HG02840 (cell line): Measurements from ENCODE around the gene DYSF.

Experiments used
- ATAC-seq: cut with Tn5 transposase; IDR thresholded peaks from one replicate; pipeline ENCODE4 v1.9.1; 2021; ENCODE audit warnings: mild to moderate bottlenecking, moderate library complexity, moderate number of reproducible peaks; ENCODE audit not compliant: unreplicated experiment, low FRiP score

DYSF gene

GRCh38 chr2:71563872-71564271 is 110.5 kb downstream of the DYSF start:
- no peak for ATAC-seq

GRCh38 chr2:71564361-71564760 is 111.0 kb downstream of the DYSF start:
- ATAC-seq, result no peak

DNA sequence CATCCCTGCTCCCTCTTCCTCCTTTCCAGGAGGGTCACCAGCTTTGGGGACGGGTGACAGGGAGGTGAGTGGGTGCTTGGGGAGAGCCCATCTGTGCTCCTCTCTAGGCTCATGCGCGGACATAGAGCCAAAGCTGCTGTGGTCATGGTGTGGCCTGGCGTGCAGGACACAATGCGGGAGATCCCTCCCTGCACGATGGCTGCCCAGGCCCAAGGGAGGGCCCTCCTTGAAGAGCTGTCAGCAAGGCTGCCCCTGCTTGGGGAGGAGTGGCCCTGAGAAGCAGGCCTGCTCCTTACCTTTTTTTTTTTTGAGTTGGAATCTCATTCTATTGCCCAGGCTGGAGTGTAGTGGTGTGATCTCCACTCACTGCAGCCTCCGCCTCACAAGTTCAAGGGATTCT is 111.4 kb downstream of the DYSF start:
- ATAC-seq, result no peak

GRCh38 chr2:71566372-71566771 is 113.0 kb downstream of the DYSF start:
- no peak for ATAC-seq

GRCh38 chr2:71567625-71568024 is 114.3 kb downstream of the DYSF start:
- ATAC-seq, result no peak

GRCh38 chr2:71568103-71568502 is 114.7 kb downstream of the DYSF start:
- ATAC-seq, result no peak

- no peak for ATAC-seq
These were observed 117.2 kb downstream of the DYSF start for GRCh38 chr2:71570511-71570910.

DNA sequence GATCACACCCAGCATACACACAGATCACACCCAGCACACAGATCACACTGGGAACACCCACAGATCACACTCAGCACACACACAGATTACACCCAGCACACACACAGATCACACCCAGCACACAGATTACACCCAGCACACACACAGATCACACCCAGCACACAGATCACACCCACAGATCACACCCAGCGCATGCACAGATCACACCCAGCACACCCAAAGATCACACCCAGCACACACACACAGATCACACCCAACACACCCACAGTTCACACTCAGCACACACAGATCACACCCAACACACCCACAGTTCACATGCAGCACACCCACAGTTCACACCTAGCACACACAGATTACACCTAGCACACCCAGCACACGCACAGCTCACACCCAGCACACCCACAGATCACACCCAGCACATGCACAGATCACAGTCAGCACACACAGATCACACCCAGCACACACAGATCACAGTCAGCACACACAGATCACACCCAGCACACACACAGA is 117.6 kb downstream of the DYSF start:
- ATAC-seq, result no peak

- ATAC-seq, result no peak
These were observed 118.6 kb downstream of the DYSF start for GRCh38 chr2:71571945-71572344.

GRCh38 chr2:71575966-71576365 is 122.6 kb downstream of the DYSF start:
- ATAC-seq, result no peak

DNA sequence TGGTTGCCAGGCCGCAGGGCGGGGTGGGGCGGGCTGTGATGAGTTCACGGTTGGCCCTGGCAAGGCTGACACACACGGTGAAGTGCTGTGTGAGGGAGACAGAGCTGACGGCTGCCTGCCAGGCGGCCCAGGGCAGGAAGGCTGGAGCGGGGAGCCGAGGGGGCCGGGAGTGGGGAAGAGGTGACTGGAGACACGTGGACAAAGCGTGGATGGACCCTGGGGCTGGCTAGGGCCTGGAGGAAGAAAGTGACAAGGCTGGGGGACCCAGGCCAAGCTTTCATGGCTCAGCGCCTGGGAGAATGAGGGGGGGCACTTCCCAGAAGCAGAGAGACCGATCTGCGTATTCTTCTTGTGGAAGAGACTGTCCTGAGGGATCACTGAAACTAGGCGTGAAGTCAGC is 123.2 kb downstream of the DYSF start:
- no peak for ATAC-seq

DNA sequence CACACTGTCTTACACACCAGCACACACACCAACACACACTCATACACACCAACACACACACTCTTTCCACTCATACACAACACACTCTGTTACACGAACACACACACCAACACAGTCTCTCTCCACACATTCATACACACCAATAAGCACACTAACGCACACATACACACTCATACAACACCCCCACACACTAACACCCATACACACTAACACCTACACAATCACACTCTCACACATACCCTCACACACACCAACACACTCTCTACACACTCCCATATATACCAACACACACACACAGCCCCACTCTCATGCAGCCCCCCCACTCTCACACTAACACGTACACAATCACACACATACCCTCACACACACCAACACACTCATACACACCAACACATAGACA is 123.8 kb downstream of the DYSF start:
- no peak for ATAC-seq

DNA sequence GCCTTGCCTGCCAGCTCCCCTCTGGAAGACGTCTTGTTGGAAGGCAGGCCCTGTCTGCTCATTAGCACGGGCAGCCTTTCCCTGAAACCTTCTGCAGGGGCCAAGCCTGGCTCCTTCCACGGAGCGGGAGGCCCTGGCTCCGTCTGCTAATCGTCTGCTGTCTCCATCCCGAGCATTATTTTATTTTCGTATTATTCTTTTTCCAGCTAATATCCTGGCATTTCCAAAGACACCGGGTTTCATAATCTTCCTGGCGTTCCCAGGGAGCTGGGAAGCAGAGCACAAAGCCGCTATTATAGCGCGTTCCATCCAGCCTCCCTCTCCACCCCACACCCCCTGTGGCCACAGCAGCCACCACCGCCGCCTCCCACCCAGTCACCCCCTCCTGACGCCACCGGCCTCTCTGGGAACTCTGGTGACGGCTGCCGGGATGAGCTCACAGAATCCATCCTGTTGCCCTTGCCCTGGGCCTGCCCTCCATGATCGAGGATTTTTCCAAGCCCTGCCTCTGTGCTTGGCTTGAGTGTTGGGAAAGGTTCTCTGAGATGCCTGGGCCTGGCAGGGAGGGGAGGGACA is 125.5 kb downstream of the DYSF start:
- ATAC-seq, result no peak

DNA sequence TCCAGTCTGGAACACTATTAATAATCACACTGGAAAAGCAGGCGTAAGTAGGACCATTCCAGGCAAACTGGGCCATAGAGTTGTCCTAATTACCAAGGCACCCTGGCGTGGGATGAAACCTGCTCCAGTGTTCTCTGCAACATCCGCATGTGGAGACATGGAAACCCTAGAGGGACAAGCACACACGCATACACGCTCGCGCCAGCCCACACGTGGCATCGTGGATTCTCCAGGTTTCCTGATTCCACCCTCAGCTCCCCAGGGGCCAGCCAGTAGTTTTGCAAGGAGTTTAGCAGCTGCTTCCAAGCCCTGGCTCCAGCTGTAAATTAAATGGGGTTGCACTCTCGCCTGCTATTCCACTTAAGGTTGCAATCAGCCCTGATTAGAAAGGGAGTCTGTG is 127.7 kb downstream of the DYSF start:
- no peak for ATAC-seq

- no peak for ATAC-seq
These were observed 130.5 kb downstream of the DYSF start for GRCh38 chr2:71583876-71584275.

DNA sequence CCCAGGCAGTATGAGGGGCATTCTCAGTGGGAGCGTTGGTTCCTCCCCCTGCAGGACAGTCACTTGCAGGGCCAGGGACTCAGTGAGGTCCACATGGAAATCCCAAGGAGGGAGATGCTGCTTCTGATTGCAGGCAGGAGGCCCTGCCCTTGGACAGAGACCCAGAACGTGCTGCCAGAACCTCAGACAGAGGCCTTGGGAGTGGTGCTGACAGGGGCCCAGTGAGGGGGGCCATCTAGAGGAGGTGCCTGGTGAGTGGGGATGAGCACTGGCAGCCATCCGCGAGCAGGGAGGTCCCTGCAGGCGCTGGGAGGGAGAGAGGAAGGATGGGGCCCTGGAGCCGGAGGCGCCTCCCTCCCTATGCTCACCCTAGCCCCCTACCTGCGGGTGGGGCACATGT is 133.1 kb downstream of the DYSF start:
- no peak for ATAC-seq

DNA sequence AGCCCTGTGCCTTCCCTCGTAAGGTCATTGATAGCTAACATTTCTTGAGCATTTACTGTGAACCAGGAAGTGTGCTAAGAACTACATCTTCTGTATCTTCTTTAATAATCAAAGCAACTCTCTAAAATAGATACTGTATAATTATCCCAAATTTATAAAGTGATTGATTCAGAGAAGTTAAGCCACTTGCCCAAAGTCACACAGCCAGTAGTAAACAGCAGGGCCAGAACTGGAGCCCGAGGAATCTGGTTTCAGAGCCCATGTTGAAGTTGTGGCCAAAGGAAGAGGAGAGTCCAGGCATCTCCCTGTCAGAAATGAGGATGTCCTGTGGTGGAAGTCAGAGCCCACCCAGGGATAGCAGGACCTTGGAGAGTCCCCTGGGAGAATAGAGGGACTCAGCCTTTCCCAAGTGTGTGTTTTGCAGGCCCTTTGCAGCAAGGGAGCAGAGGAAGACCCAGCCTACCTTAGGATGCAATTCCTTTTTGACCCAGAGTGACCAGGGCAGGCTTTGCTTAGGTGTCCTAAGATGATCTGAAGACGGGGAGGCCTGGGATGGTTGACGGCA is 134.2 kb downstream of the DYSF start:
- ATAC-seq, result no peak

DNA sequence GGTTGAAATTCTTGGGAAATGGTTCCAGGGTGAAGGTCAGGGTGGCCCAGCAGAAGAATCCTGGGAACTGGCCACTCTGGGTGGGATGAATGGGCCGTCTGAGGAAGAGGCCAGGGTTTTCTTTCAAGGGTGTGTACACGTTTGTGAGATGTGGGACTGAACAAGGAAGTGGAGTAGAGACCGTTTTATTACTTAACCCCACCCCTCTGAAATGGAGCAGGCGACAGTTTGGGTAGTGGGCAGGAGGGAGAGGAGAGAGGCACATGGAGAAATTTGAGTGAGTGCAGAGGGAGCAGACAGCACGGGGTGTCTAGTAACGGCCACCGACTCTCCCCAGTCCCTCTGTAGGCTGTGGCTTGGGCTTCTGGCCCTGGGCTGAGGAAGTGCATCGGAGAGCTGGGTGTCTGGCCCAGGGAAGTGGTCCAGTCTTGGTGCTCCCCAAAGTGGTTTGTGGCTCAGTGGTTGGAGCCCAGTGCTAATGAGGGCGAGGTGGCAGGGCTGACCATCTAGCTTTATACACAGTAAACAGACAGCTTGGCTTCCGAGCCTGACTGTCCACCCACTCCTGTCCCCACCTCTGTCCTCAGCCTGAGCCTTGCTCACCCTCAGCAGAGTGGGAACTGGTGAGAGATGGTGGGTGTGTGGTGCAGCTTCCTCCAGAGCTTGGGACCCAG is 135.3 kb downstream of the DYSF start:
- no peak for ATAC-seq

DNA sequence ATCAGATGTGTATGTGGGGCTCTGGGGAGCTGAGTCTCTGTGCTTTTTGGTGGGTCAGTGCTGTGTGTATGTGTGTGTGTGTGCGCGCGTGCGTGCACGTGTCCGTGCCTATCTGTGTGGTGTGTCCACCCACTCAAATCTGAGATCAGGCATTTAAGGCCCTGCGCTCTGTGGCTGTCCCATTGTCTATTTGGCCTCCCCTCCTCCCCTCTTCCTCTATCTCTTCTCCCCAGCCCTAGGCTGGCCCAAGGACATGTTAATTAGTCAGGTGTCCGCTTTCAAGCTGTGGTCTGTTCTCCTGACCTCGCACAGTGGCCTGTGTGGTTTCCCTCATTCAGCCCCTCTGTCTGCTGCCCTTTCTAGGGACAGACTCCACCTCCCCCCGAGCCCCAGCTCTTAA is 136.4 kb downstream of the DYSF start:
- ATAC-seq, result no peak

DNA sequence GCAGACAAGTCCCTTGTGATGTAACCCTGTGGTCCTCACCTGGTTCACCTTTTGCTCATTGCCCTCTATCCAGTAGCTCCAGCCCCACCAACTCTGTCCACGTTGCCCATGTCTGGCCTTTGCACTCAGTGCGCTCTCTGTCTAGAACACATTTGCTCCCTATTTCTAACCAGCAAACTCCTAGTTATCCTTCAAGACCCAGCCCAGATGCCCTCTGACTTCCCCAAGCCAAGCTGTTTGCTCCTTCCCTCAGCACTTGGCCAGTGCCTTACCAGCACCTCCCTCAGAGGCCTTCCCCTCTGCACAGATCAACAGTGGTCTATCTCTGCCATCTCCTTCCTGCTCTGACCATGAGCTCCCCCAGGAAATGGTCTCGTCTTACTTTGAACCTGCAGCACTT is 137.7 kb downstream of the DYSF start:
- ATAC-seq, result no peak

- no peak for ATAC-seq
These were observed 138.9 kb downstream of the DYSF start for GRCh38 chr2:71592181-71592711.

- ATAC-seq, result no peak
These were observed 142.2 kb downstream of the DYSF start for GRCh38 chr2:71595569-71595968.
